Liver (tissue), 9 donors: ENCODE results near the gene OTUD1. TPM values are rescaled to one million over a fixed set of nuclear protein-coding genes. Genes with fewer than 3 reads are reported as not detected.

ENCODE experiments used
- DNase-seq: peaks from one replicate; pipeline ENCODE4 v3.0.0-alpha.2; 2017; ENCODE audit warnings: low spot score
- H3K27ac ChIP-seq, 2 donors: one replicate each; pipeline ENCODE4 v1.7.0; 2013; ENCODE audit warnings: inconsistent platforms in 2 of 2, low read length in 2 of 2, control low read depth in 1 of 2, low read depth in 1 of 2, mild to moderate bottlenecking in 1 of 2
- H3K27me3 ChIP-seq, 4 donors: one replicate each; pipeline versions ENCODE4 v1.6.1 to v1.7.0; 2013; ENCODE audit warnings: low read length in 3 of 4, inconsistent platforms in 1 of 4, mild to moderate bottlenecking in 1 of 4, moderate library complexity in 1 of 4; ENCODE audit not compliant: control insufficient read depth in 4 of 4, insufficient read depth in 4 of 4
- H3K36me3 ChIP-seq, 4 donors: one replicate each; pipeline versions ENCODE4 v1.6.1 to v1.7.0; 2013; ENCODE audit warnings: low read length in 3 of 4, mild to moderate bottlenecking in 3 of 4, low read depth in 1 of 4, moderate library complexity in 1 of 4; ENCODE audit not compliant: control insufficient read depth in 4 of 4, insufficient read depth in 3 of 4
- H3K4me1 ChIP-seq, 4 donors: one replicate each; pipeline versions ENCODE4 v1.6.1 to v1.7.0; 2013; ENCODE audit warnings: low read length in 3 of 4, mild to moderate bottlenecking in 3 of 4, moderate library complexity in 1 of 4; ENCODE audit not compliant: control insufficient read depth in 4 of 4, insufficient read depth in 4 of 4
- H3K4me3 ChIP-seq, 3 donors: one replicate each; pipeline versions ENCODE4 v1.6.1 to v1.7.0; 2013; ENCODE audit warnings: low read length in 3 of 3, control low read depth in 1 of 3, low read depth in 1 of 3, mild to moderate bottlenecking in 1 of 3
- H3K9ac ChIP-seq, 2 donors: one replicate each; pipeline ENCODE4 v1.7.0; 2013; ENCODE audit warnings: low read length in 2 of 2, mild to moderate bottlenecking in 2 of 2, moderate library complexity in 2 of 2, control low read depth in 1 of 2, low read depth in 1 of 2
- H3K9me3 ChIP-seq, 4 donors: one replicate each; pipeline versions ENCODE4 v1.6.1 to v1.7.0; 2013; ENCODE audit warnings: low read length in 3 of 4; ENCODE audit not compliant: control insufficient read depth in 4 of 4
- ATF3 ChIP-seq: IDR thresholded peaks from 2 replicates; pipeline ENCODE4 v1.6.1; 2016; ENCODE audit warnings: antibody characterized with exemption
- CTCF ChIP-seq: fragments of 150-350 bp; IDR thresholded peaks from 2 replicates; pipeline ENCODE4 v1.5.1; 2017; ENCODE audit warnings: improper control_type of control experiment, low read depth, low read length; ENCODE audit not compliant: missing input control
- EGR1 ChIP-seq, 2 donors: IDR thresholded peaks; 2 replicates each; pipeline ENCODE4 v1.6.1; 2016 to 2018; ENCODE audit warnings: antibody characterized with exemption in 2 of 2, low read depth in 2 of 2
- FOXA1 ChIP-seq: IDR thresholded peaks from 2 replicates; pipeline ENCODE4 v1.6.1; 2016; ENCODE audit warnings: antibody characterized with exemption
- FOXA2 ChIP-seq: IDR thresholded peaks from 2 replicates; pipeline ENCODE4 v1.6.1; 2016; ENCODE audit warnings: antibody characterized with exemption
- GABPA ChIP-seq, 2 donors: IDR thresholded peaks in 1 of 2; conservative IDR thresholded peaks in 1 of 2; 2 replicates each; pipeline ENCODE4 v1.6.1; 2016; ENCODE audit warnings: antibody characterized with exemption in 2 of 2, mild to moderate bottlenecking in 1 of 2, moderate library complexity in 1 of 2
- HNF4A ChIP-seq, 2 donors: conservative IDR thresholded peaks; 2 replicates each; pipeline ENCODE4 v1.6.1; 2016; ENCODE audit warnings: antibody characterized with exemption in 2 of 2, mild to moderate bottlenecking in 2 of 2
- HNF4G ChIP-seq: IDR thresholded peaks from 2 replicates; pipeline ENCODE4 v1.6.1; 2016; ENCODE audit warnings: antibody characterized with exemption
- JUND ChIP-seq, 2 donors: IDR thresholded peaks; 2 replicates each; pipeline ENCODE4 v1.6.1; 2016; ENCODE audit warnings: antibody characterized with exemption in 2 of 2
- MAX ChIP-seq: IDR thresholded peaks from 2 replicates; pipeline ENCODE4 v1.6.1; 2016; ENCODE audit warnings: antibody characterized with exemption
- NR2F2 ChIP-seq: IDR thresholded peaks from 2 replicates; pipeline ENCODE4 v1.6.1; 2016; ENCODE audit warnings: antibody characterized with exemption
- RAD21 ChIP-seq, 2 donors: IDR thresholded peaks; 2 replicates each; pipeline ENCODE4 v1.6.1; 2016; ENCODE audit warnings: antibody characterized with exemption in 2 of 2, mild to moderate bottlenecking in 2 of 2
- REST ChIP-seq: IDR thresholded peaks from 2 replicates; pipeline ENCODE4 v1.6.1; 2016; ENCODE audit warnings: antibody characterized with exemption, mild to moderate bottlenecking
- RXRA ChIP-seq, 2 donors: IDR thresholded peaks; 2 replicates each; pipeline ENCODE4 v1.6.1; 2017 to 2018; ENCODE audit warnings: antibody characterized with exemption in 2 of 2, mild to moderate bottlenecking in 1 of 2
- SP1 ChIP-seq: IDR thresholded peaks from 2 replicates; pipeline ENCODE4 v1.6.1; 2018; ENCODE audit warnings: antibody characterized with exemption, mild to moderate bottlenecking
- TAF1 ChIP-seq: conservative IDR thresholded peaks from 2 replicates; pipeline ENCODE4 v1.6.1; 2016; ENCODE audit warnings: antibody characterized with exemption, mild to moderate bottlenecking
- YY1 ChIP-seq: IDR thresholded peaks from 2 replicates; pipeline ENCODE4 v1.6.1; 2016; ENCODE audit warnings: antibody characterized with exemption, mild to moderate bottlenecking
- ZBTB33 ChIP-seq: IDR thresholded peaks from 2 replicates; pipeline ENCODE4 v1.6.1; 2016; ENCODE audit warnings: antibody characterized with exemption
- WGBS: extraction: QIAGEN DNeasy Blood & Tissue Kit; methylation state at CpG from one replicate; pipeline ENCODE4 v1.1.7; 2013; 5-methylcytosine and 5-hydroxymethylcytosine counted together
- polyA plus RNA-seq, 2 donors: library from polyadenylated mRNA; stranded (reverse) in 1 of 2; unstranded in 1 of 2; fragments of 200-250 nt in 1 of 2; fragments of >200 nt in 1 of 2; fragmentation: Nextera tagmentation in 1 of 2; extraction: Ambion mirVana in 1 of 2; gene quantifications; one replicate each; pipeline versions ENCODE4 v1.2.1 to v1.2.3, GENCODE V29; 2013 to 2015
- total RNA-seq, 2 donors: library from RNA; depleted of rRNA; stranded (reverse); fragments of >200 nt; gene quantifications; one replicate each; pipeline ENCODE4 v1.2.3, GENCODE V29; 2014
- donor health status: healthy.
- donor health status: healthy.
- donor health status: healthy.
- donor health status: healthy.
- donor health status: healthy.

The OTUD1 gene
- total and polyA plus RNA-seq, 4 donors: 1.5 to 5.9 (median 2.9) TPM

- Histone ChIP-seq H3K36me3 (no peaks in the 10 kb centered on the region), H3K4me1 (peaks cover 0 to 5% (median 3%) of the 10 kb centered on the region in 4 donors), H3K27ac (no peak overlapping the region), H3K27me3 (no peaks in the 10 kb centered on the region), H3K9ac (no peak overlapping the region), H3K4me3 (no peak overlapping the region), H3K9me3 (no peaks in the 10 kb centered on the region)
- WGBS: 88% methylated on average over 2 of the region's 2 CpGs
- DNase-seq: no peak
- TF ChIP-seq REST (no peak), JUND (IDR thresholded peaks at IDR 0.05) (no peak), ZBTB33 (no peak), MAX (no peak), FOXA1 (no peak), GABPA (IDR thresholded peaks at IDR 0.05 in 1 of 2, conservative IDR thresholded peaks at IDR 0.05 in 1 of 2) (no peak), RXRA (IDR thresholded peaks at IDR 0.05) (no peak), FOXA2 (no peak), HNF4G (no peak), YY1 (no peak), ATF3 (no peak), NR2F2 (no peak), SP1 (no peak), CTCF (no peak), RAD21 (IDR thresholded peaks at IDR 0.05) (no peak), TAF1 (no peak), EGR1 (IDR thresholded peaks at IDR 0.05; ENCODE audit: low read depth in 2 of 2) (no peak), HNF4A (conservative IDR thresholded peaks at IDR 0.05) (no peak)
Measured at GRCh38 chr10:23433701-23434100, 5.2 kb upstream of the OTUD1 start.
